Inferior parietal cortex (tissue), 1 donor: ENCODE measurements around the gene TCF7L1.
A peak's percentile ranks its signal among the peaks of the same experiment; 100 is the strongest.

Source experiments
- DNase-seq: peaks from one replicate; pipeline ENCODE4 v3.0.0-alpha.2; 2016; ENCODE audit errors: extremely low spot score

TCF7L1 gene

DNA sequence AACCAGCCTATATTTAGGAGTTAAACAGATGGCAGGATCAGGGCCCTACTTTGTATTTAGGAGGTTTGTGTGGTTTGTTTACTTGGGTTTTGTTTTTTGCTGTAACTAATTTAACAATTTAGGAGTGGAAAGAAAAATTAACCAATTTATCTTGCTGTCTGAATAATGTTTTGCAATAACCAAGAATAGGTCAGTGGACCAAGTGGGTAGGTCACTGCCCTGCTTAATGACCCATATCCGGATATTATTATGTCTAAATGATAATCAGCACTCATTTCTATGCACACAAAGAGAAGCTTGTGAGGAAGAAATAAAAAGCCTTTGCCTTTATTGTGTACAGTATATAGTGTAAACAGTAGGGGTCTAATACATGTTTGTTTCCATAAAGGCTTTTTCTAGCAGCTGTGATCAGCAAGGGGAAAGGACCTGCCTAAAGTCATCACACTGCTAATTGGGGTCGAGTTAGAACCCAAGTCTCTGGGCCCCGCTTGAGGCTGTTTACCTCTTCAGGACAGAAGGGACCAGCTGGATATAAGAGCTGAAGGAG lies 118.0 kb downstream of the TCF7L1 start:
- DNase-seq: no peak

- no peak for DNase-seq
These were observed 120.7 kb downstream of the TCF7L1 start for GRCh38 chr2:85253890-85254289.

DNA sequence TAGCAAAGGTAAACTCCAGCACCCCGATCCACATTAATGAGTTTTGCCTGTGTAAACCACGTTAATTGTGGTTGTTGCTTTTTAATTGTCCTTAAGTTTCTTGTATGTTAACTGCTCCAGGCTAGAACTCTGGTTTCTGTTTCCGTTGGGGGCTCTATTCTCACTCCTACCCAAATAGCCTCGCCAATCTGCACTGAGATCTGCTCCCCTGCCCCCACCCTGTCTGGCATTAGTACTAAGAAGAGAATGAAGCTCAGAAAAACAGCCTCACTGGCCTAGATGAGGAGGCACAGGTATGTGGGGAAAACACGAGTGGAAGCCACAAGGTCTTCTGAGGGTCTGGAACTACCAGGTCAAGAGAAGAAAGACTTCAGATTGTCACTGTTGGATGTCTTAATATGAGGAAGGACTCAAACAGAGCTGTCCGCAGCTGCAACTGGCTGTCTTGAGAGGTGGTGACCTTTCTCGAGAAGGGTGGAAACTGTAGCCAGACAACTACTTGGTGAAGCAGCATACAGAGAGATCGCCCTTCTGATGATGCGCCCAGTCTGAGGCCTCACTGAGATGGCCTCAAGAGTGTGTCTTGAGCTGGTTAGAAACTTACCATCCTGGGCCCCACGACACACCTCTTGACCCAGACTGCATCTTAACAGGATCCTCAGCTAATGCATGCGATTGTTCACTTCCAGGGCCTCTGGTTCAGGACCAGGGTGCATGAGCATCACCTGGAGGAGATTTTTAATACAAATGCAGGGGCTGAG lies 121.5 kb downstream of the TCF7L1 start:
- no peak for DNase-seq

DNA sequence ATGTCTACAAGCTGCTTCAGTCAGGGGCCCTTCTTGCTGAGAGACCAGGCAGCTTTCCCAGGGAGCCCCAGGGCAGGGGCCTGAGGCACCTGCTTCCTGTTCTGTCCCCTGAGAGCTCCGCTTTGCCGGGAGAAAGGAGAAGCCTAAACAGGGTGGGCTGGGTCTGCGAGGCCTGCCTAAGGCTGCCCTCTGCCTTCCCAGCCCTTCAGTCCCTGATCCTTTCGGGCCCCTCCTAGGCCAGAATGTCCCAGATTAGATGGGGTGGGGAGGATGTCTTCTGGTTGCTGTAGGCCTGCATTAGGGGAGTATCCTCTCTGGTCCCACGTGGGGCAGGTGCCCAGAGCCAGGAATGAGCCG lies 122.2 kb downstream of the TCF7L1 start:
- DNase-seq: no peak

- DNase-seq: no peak
These were observed 122.8 kb downstream of the TCF7L1 start for GRCh38 chr2:85255813-85256594.

GRCh38 chr2:85257359-85257969 lies 124.3 kb downstream of the TCF7L1 start:
- no peak for DNase-seq

- DNase-seq: no peak
These were observed 124.9 kb downstream of the TCF7L1 start for GRCh38 chr2:85257970-85258605.

GRCh38 chr2:85259101-85259590 lies 126.0 kb downstream of the TCF7L1 start:
- DNase-seq: no peak

DNA sequence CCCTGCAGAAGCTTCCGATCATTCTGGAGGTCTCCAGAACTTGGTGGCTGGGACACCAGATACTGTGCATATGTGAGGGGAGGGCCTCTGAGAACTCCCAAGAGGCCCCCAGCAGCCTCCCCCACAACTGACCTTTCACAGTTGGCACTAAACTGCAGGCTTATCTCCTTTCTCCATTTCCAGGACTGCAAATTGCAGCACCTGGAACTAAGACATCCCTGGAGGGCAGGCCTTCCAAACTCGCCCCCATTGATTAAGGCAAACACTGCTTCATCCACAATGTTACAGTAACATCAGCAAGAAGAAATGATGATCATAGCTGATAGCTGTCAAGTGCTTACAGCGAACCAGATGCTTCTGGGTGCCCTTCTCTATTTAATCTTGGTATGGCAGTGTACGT lies 126.7 kb downstream of the TCF7L1 start:
- no peak for DNase-seq

DNA sequence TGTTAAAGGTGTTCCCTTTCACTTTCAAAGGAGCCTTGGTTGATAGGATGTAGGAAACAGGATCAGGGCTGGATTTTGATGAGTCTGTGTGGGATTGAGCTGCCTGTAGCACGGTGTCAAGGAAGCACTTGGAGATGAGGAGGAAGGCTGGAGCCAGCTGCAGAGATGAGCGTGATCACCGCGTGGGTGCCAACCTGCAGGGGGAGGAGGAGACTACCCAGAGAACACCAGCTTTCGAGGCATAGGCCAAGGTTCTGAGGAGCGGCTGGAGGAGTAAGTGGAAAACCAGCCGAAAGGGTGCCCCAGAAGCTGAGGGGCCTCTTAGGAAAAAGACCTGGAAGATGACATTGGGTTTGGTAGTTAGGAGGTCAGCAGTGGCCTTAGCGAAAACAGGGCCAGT lies 130.4 kb downstream of the TCF7L1 start:
- DNase-seq: no peak

DNA sequence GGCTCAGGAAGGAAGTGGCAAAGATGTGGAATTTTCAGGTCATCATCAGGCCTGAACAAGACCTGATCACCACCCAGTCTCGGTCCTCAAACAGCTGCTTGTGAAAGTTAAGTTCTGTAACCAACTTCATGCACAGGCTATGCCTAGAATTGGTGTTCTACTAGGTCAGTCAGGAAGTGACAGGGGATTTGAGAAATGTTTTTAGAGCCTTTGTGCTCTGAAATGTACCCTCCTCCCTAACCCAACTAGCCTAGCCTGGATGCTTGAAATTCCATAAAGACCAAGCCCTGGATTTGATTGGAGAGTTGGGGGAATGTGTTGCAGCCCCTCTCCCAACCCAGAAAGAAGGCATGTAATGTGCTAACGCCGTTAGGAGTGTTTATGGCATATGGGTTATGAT lies 131.3 kb downstream of the TCF7L1 start:
- DNase-seq: no peak

- DNase-seq: no peak
These were observed 132.1 kb downstream of the TCF7L1 start for GRCh38 chr2:85265304-85265703.

DNA sequence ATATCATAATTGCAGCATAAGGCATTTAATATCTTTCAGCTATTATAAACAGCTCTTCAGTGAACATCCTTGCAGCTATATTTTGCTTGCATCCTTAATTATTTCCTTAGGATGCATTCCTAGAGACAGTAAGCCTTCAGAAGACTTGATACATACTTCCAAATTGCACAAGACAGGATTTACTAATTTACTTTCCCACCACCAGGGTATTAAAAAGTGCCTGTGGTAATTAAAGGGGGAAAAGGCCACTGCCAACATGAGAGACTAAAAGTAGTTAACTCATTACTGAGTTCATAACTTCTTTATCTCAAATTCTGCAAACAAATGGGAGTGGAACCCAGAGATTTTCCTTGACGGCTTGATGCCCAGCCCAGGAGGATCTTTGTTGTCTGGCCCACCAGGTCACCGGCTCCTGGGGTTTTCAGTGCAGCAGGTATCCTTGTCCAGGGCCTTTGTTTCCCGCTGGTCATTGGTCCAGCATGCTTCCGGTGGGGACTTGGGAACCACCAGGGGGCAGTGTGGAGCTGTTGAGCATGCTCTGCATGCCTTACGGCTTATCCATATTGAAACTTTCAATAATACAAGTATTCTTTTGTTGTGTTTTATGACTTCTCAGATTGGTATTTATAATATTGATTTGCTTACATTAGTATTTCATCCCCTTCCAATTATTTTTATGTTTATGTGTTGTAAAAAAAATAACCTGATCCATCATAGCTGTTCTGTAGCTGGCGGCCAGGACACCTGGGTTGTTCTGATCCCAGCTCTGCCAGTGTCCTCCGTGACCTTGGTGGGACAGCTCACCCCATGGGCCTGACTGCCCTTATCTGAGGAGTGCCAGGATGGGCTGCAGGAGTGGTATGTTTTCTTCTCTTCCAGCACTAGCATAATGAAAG lies 133.2 kb downstream of the TCF7L1 start:
- DNase-seq: peak; percentile 45

GRCh38 chr2:85269959-85270358 lies 136.8 kb downstream of the TCF7L1 start:
- no peak for DNase-seq

DNA sequence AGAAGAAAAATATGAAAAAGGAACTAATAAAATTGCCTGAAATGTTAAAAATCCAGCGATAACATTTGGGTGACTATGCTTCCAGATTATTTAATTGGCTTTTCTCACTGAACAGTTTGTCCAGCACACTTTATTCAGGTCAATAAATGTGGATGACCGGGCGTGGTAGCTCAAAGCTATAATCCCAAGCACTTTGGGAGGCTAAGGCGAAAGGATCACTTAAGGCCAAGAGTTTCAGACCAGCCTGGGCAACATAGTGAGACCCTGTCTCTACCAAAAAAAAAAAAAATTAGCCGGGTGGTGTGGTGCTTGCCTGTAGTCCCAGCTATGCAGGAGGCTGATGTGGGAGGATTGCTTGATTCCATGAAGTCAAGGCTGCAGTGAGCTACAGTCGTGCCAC lies 139.2 kb downstream of the TCF7L1 start:
- DNase-seq: no peak

DNA sequence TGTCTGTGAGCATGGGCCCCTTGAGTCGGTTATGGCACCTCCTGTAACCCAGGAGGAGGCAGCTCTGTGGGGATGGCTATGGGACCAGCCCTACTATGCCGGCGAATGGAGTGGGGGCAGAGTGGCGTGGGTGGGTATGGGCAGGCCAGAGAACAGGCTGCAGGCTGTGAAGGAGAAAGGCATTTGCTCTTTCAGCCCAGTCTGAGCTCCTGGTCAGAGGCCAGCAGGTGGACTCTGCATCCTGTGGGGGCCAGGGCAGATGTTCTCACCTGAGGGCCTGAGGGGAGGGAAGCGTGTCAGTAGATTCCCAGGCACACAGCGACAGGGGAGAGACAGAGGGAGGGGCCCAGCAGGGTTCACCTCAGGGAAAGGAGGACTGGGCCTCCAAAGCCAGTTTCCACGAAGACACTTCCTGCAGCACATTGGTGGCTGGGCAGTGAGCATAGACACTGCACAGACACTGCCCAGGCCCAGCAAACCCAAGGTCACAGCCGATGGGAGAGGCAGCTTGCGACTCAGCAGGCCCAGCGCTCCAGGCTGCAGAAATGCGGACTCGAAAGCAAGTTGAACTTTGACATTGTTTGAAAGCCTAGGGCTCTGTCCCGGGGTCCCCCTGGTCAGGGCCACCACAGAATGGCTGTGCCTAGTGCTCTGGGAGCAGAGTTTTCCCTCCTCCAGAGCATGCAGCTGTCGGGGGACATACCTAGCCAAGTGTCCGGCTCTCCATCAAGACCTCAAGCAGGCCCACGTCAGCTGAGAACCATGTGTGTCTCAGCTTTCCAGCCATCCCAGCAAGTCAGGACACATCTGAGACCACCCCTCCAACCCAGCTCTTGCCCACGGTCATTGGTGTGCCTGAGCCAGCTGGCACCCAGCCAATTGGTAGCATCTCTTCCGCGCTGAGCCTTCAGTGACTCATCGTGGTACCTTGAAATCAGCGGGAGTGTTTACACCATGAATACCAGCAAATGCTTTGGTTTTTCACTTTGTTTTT lies 140.8 kb downstream of the TCF7L1 start:
- DNase-seq: no peak

DNA sequence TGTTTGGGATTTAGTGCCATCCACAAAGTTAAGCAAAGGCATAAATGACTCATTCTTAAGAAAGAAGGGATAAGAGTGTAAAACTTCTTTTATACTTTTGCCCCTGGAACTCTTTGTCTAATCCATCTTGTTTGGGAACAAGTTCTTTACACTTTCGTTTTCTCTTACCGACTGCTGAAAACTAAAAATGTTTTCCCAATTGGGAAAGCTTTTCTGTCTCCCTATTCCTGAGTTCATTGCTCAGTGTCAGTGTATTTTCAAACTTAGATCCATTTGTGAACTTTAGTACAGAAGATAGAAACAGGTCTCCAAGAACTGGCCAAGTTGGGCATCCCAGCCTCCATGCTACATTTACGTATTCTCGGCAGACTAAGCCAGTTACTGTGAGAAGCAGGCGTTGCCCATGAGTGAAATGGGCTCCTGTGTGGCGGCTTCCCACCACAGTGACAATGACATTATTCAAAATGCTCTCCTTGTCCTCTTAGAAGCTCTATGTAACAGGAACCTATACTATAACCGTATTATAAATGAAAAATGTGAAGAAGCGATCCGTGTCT lies 142.9 kb downstream of the TCF7L1 start:
- DNase-seq: no peak

DNA sequence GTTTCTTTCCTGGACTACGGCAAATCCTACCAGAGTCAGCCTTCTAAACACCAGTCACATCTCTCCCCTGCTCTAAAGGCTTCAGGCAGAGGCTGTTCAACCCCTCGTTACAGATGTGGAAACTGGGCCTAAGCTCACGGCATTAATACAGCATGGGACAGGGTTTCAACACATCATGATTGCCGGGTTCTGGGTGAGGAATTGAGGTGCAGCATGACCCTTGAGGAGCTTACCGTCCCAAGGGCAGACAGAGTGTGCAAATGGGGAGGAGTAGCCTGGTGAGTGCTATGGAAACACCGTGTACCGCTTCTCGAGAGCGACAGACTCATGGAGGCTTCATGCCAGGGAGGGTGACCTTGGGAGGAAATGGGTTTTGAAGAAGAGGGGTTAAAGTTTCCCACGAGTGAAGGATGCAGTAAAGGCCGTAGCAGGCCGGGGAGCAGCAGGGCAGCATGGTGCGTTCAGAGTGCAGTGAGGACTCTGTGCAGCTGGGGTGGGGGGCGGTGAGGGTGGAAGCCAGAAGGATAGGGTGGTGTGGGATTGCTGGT lies 143.5 kb downstream of the TCF7L1 start:
- no peak for DNase-seq
